H1 (cell line): ENCODE results near the gene ARMH3. TPM values are rescaled to one million over a fixed set of nuclear protein-coding genes. Genes with fewer than 3 reads are reported as not detected.

Experiments
- CTCF ChIA-PET: fragments of 300-600 bp; sonication (Branson Sonifier 250); formaldehyde crosslinking; loops from one replicate; lab custom pipeline; 2021; ENCODE audit not compliant: partially characterized antibody; lab: Charles Lee
- POLR2A ChIA-PET: fragments of 300-600 bp; sonication (Branson Sonifier 250); formaldehyde crosslinking; loops from one replicate; lab custom pipeline; 2021; ENCODE audit warnings: inconsistent platforms; ENCODE audit not compliant: partially characterized antibody; lab: Charles Lee
- DNase-seq, 2 experiments: peaks; one replicate each; pipeline versions ENCODE4 v3.0.0 to v3.0.0-alpha.2; 2010 to 2022; ENCODE audit warnings: low spot score in 2 of 2, low read depth in 1 of 2, mixed read lengths in 1 of 2
- FAIRE-seq: peaks from 2 replicates; lab custom pipeline; 2011; peaks lifted over from hg19 to GRCh38; lab: Jason Lieb, UNC
- H2AFZ ChIP-seq: 2 replicates; pipeline ENCODE4 v1.8.1; 2012; ENCODE audit warnings: low read length, inconsistent platforms
- H2AK5ac ChIP-seq: 2 replicates; pipeline ENCODE4 v1.6.1; 2013; ENCODE audit warnings: low read depth, low read length
- H2BK120ac ChIP-seq: replicated peaks from 2 replicates; pipeline ENCODE3; 2013; ENCODE audit warnings: low read depth, low read length, inconsistent platforms
- H2BK12ac ChIP-seq: 2 replicates; pipeline ENCODE4 v1.6.1; 2013; ENCODE audit warnings: low read depth, low read length
- H2BK15ac ChIP-seq: 2 replicates; pipeline ENCODE4 v1.6.1; 2013; ENCODE audit warnings: low read length
- H2BK20ac ChIP-seq: 2 replicates; pipeline ENCODE4 v1.6.1; 2013; ENCODE audit warnings: low read length
- H2BK5ac ChIP-seq: 2 replicates; pipeline ENCODE4 v1.6.1; 2013; ENCODE audit warnings: low read depth, low read length
- H3K14ac ChIP-seq: 2 replicates; pipeline ENCODE4 v1.6.1; 2013; ENCODE audit warnings: inconsistent platforms; ENCODE audit not compliant: insufficient read length
- H3K18ac ChIP-seq: 2 replicates; pipeline ENCODE4 v1.6.1; 2013; ENCODE audit warnings: low read length; ENCODE audit errors: extremely low read depth
- H3K23ac ChIP-seq: 2 replicates; pipeline ENCODE4 v1.6.1; 2013; ENCODE audit warnings: inconsistent platforms; ENCODE audit not compliant: insufficient read length
- H3K23me2 ChIP-seq: 2 replicates; pipeline ENCODE4 v1.6.1; 2013; ENCODE audit warnings: low read depth, low read length
- H3K27ac ChIP-seq: 2 replicates; pipeline ENCODE4 v1.6.1; 2011; ENCODE audit warnings: low read depth, low read length, inconsistent platforms
- H3K27me3 ChIP-seq, 4 experiments: replicated peaks in 1 of 4; 1 replicate in 1 of 4; 2 replicates in 3 of 4; pipeline versions ENCODE4 v1.6.1 to v1.8.1; 2011 to 2013; ENCODE audit warnings: low read length in 3 of 4, mild to moderate bottlenecking in 3 of 4, inconsistent platforms in 2 of 4, mixed read lengths in 2 of 4, moderate library complexity in 1 of 4; ENCODE audit not compliant: control insufficient read depth in 3 of 4, insufficient read depth in 3 of 4; ENCODE audit errors: extremely low read depth in 1 of 4
- H3K36me3 ChIP-seq, 4 experiments: 2 replicates each; pipeline versions ENCODE4 v1.6.1 to v1.8.1; 2011 to 2013; ENCODE audit warnings: mild to moderate bottlenecking in 4 of 4, low read length in 3 of 4, moderate library complexity in 2 of 4, control low read depth in 1 of 4, inconsistent platforms in 1 of 4; ENCODE audit not compliant: insufficient read depth in 4 of 4, control insufficient read depth in 2 of 4
- H3K4ac ChIP-seq: replicated peaks from 2 replicates; pipeline ENCODE3; 2013; ENCODE audit warnings: low read length, low read depth, mixed read lengths, inconsistent platforms; ENCODE audit not compliant: insufficient read length
- H3K4me1 ChIP-seq, 4 experiments: replicated peaks in 1 of 4; 1 replicate in 1 of 4; 2 replicates in 3 of 4; pipeline versions ENCODE4 v1.6.1 to v1.8.1; 2011 to 2013; ENCODE audit warnings: low read length in 3 of 4, inconsistent platforms in 2 of 4, mixed read lengths in 1 of 4; ENCODE audit not compliant: insufficient read depth in 4 of 4, control insufficient read depth in 3 of 4
- H3K4me2 ChIP-seq, 2 experiments: 2 replicates each; pipeline versions ENCODE4 v1.6.1 to v1.8.1; 2011 to 2013; ENCODE audit warnings: low read depth in 2 of 2, low read length in 2 of 2, control low read depth in 1 of 2, inconsistent platforms in 1 of 2, mild to moderate bottlenecking in 1 of 2; ENCODE audit not compliant: insufficient read depth in 1 of 2
- H3K4me3 ChIP-seq, 4 experiments: fragments of 200-600, 300-600 bp in 1 of 4; sonication (generic), shearing (Covaris generic), sonication (Bioruptor Twin) in 1 of 4; 2 replicates each; pipeline versions ENCODE4 v1.5.1 to v1.8.1; 2011 to 2016; ENCODE audit warnings: low read length in 4 of 4, low read depth in 3 of 4, control low read depth in 2 of 4, inconsistent platforms in 2 of 4, mild to moderate bottlenecking in 2 of 4, mixed read lengths in 1 of 4, moderate library complexity in 1 of 4; ENCODE audit not compliant: insufficient read depth in 2 of 4; ENCODE audit errors: extremely low read depth in 1 of 4
- H3K56ac ChIP-seq: replicated peaks from 2 replicates; pipeline ENCODE3; 2013; ENCODE audit warnings: low read depth, mild to moderate bottlenecking, mixed read lengths, low read length, inconsistent platforms; ENCODE audit not compliant: insufficient read length
- H3K79me1 ChIP-seq: 2 replicates; pipeline ENCODE4 v1.6.1; 2013; ENCODE audit warnings: low read depth, low read length, control low read depth
- H3K79me2 ChIP-seq, 2 experiments: 2 replicates each; pipeline versions ENCODE4 v1.6.1 to v1.8.1; 2012 to 2013; ENCODE audit warnings: low read length in 2 of 2, mild to moderate bottlenecking in 2 of 2, inconsistent platforms in 1 of 2; ENCODE audit not compliant: insufficient read depth in 2 of 2, control insufficient read depth in 1 of 2
- H3K9ac ChIP-seq, 4 experiments: replicated peaks in 1 of 4; 1 replicate in 1 of 4; 2 replicates in 3 of 4; pipeline versions ENCODE4 v1.6.1 to v1.8.1; 2011 to 2013; ENCODE audit warnings: low read depth in 3 of 4, low read length in 3 of 4, control low read depth in 2 of 4, mild to moderate bottlenecking in 2 of 4, moderate library complexity in 2 of 4, inconsistent platforms in 1 of 4; ENCODE audit errors: extremely low read depth in 1 of 4
- H3K9me3 ChIP-seq, 2 experiments: 2 replicates each; pipeline versions ENCODE4 v1.6.1 to v1.8.1; 2012 to 2013; ENCODE audit warnings: mild to moderate bottlenecking in 2 of 2, moderate library complexity in 2 of 2, control low read depth in 1 of 2, inconsistent platforms in 1 of 2, low read depth in 1 of 2, low read length in 1 of 2, mixed read lengths in 1 of 2; ENCODE audit not compliant: insufficient read depth in 2 of 2
- H4K20me1 ChIP-seq, 2 experiments: replicated peaks in 1 of 2; 2 replicates each; pipeline versions ENCODE3 to v1.8.1; 2011 to 2013; ENCODE audit warnings: inconsistent platforms in 2 of 2, low read length in 2 of 2, mild to moderate bottlenecking in 1 of 2; ENCODE audit not compliant: insufficient read depth in 2 of 2, control insufficient read depth in 1 of 2
- H4K5ac ChIP-seq: 2 replicates; pipeline ENCODE4 v1.6.1; 2013; ENCODE audit warnings: low read length, low read depth, mixed read lengths, inconsistent platforms; ENCODE audit not compliant: insufficient read length
- H4K8ac ChIP-seq: 2 replicates; pipeline ENCODE4 v1.8.0; 2013; ENCODE audit warnings: mild to moderate bottlenecking, moderate library complexity, low read length, inconsistent platforms; ENCODE audit not compliant: insufficient read depth; ENCODE audit errors: extremely low read depth
- H4K91ac ChIP-seq: replicated peaks from 2 replicates; pipeline ENCODE3; 2013; ENCODE audit warnings: low read length, mixed read lengths, inconsistent platforms; ENCODE audit not compliant: insufficient read length
- BACH1 ChIP-seq: IDR thresholded peaks from 2 replicates; pipeline ENCODE4 v1.6.1; 2012; ENCODE audit warnings: low read length, improper control_type of control experiment
- CBX5 ChIP-seq: fragments of 300-800, 300-1000 bp; sonication (generic); IDR thresholded peaks from 2 replicates; pipeline ENCODE4 v1.7.1; 2016; ENCODE audit warnings: antibody characterized with exemption, low read length, low read depth
- CTBP2 ChIP-seq: IDR thresholded peaks from 2 replicates; pipeline ENCODE4 v1.7.0; 2011; ENCODE audit warnings: borderline replicate concordance, mild to moderate bottlenecking, moderate library complexity, mixed read lengths, low read length; ENCODE audit not compliant: insufficient read depth, insufficient read length
- EP300 ChIP-seq, 2 experiments: IDR thresholded peaks; 1 replicate in 1 of 2; 2 replicates in 1 of 2; pipeline ENCODE4 v1.6.1; 2011 to 2012; ENCODE audit warnings: low read depth in 2 of 2, low read length in 2 of 2, mild to moderate bottlenecking in 2 of 2, borderline replicate concordance in 1 of 2, inconsistent platforms in 1 of 2, moderate library complexity in 1 of 2
- HDAC2 ChIP-seq, 2 experiments: fragments of 300-600 bp in 1 of 2; sonication (generic) in 1 of 2; IDR thresholded peaks; 2 replicates each; pipeline ENCODE4 v1.6.1; 2011 to 2012; ENCODE audit warnings: low read depth in 2 of 2, low read length in 2 of 2, mild to moderate bottlenecking in 2 of 2, moderate library complexity in 2 of 2, borderline replicate concordance in 1 of 2, inconsistent platforms in 1 of 2
- HDAC6 ChIP-seq: IDR thresholded peaks from one replicate; pipeline ENCODE4 v1.7.1; 2012; ENCODE audit warnings: low read depth, mild to moderate bottlenecking, inconsistent platforms, low read length, moderate library complexity
- KDM1A ChIP-seq: fragments of 200-600, 300-600 bp; sonication (generic); IDR thresholded peaks from 2 replicates; pipeline ENCODE4 v1.7.1; 2016; ENCODE audit warnings: mild to moderate bottlenecking, low read length, borderline replicate concordance
- KDM5A ChIP-seq: fragments of 200-600 bp; IDR thresholded peaks from 2 replicates; pipeline ENCODE4 v1.7.1; 2012; ENCODE audit warnings: mild to moderate bottlenecking, low read length, inconsistent platforms, mixed read lengths
- POLR2A ChIP-seq, 2 experiments: IDR thresholded peaks; 1 replicate in 1 of 2; 2 replicates in 1 of 2; pipeline ENCODE4 v1.6.1; 2011; ENCODE audit warnings: low read depth in 2 of 2, low read length in 2 of 2, mild to moderate bottlenecking in 2 of 2; ENCODE audit errors: control extremely low read depth in 1 of 2
- SP2 ChIP-seq: IDR thresholded peaks from 2 replicates; pipeline ENCODE4 v1.6.1; 2012; ENCODE audit warnings: mild to moderate bottlenecking, low read length, inconsistent platforms
- SUZ12 ChIP-seq: fragments of 200-600 bp; sonication (generic); IDR thresholded peaks from 2 replicates; pipeline ENCODE4 v1.6.1; 2012; ENCODE audit warnings: mild to moderate bottlenecking, inconsistent platforms, low read length, moderate library complexity, mixed read lengths
- TEAD4 ChIP-seq: IDR thresholded peaks from 2 replicates; pipeline ENCODE4 v1.6.1; 2012; ENCODE audit warnings: low read depth, low read length, inconsistent platforms, mixed read lengths
- WGBS, 2 experiments: shearing (Covaris generic) in 1 of 2; methylation state at CpG; one replicate each; pipeline versions ENCODE4 v1.1.6 to v1.1.7; 2013 to 2015; ENCODE audit warnings: low lambda C conversion rate in 2 of 2, mixed read lengths in 2 of 2, inconsistent platforms in 1 of 2, low coverage in 1 of 2, missing lambda C conversion rate in 1 of 2; ENCODE audit not compliant: insufficient replicate concordance in 2 of 2, insufficient coverage in 1 of 2, insufficient read length in 1 of 2; ENCODE audit errors: extremely low coverage in 1 of 2, missing lambda C conversion rate in 1 of 2; 5-methylcytosine and 5-hydroxymethylcytosine counted together
- polyA plus RNA-seq, 7 experiments: library from polyadenylated mRNA; depleted of rRNA in 3 of 7; stranded (reverse) in 5 of 7; unstranded in 2 of 7; fragments of >200 nt in 5 of 7; fragments of 200-250 nt in 2 of 7; gene quantifications; 1 replicate in 5 of 7; 2 replicates in 1 of 7; 4 replicates in 1 of 7; pipeline versions ENCODE4 v1.2.1 to v1.2.3, GENCODE V29; 2011 to 2013; ENCODE audit warnings: missing spikeins in 2 of 7, mixed read lengths in 2 of 7
- total RNA-seq: library from RNA; stranded (reverse); fragmentation: NEBNext Ultra II Directional; extraction: Animal tissue kit (Norgen Biotek cat#: 25700); gene quantifications from 2 replicates; pipeline ENCODE4 v1.2.1, GENCODE V29; 2021

ARMH3 gene
- total and polyA plus RNA-seq, 2 of the 8 experiments (the other 6 are each of a cell fraction or from before 2014, with no cell fraction given) = 11.6 to 18.3 TPM

DNA sequence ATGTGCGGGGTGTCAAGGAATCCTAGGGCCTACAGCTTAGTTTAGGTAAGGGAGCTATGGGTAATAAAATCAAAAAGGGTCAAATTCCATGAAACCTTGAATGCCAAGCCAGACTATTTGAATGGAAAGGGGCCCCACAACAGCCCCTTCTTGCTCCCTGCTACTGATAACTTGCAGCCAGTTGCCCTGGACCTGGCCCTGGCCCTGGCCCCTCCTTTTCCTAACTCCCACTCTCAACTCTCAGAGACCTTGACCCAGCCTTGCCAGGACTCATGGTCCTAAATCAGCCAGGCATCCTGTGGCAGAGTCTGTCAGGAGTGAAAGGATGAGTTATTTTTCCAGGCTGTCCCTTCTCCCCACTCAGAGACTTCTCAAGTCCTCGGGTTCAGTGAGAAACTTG is 218.2 kb downstream of the ARMH3 start:
- Histone ChIP-seq H2BK12ac (no peak overlapping the region), H3K27me3 (peaks cover 3 to 15% (median 14%) of the 10 kb centered on the region in 4 experiments), H2AK5ac (no peak overlapping the region), H3K23ac (no peak overlapping the region), H4K8ac (no peak overlapping the region), H4K20me1 (peaks cover 10 to 21% of the 10 kb centered on the region in 2 experiments), H3K4me2 (no peak overlapping the region), H2BK120ac (no peak overlapping the region), H3K27ac (no peak overlapping the region), H3K56ac (no peak overlapping the region), H2BK5ac (no peak overlapping the region), H4K5ac (no peak overlapping the region), H3K18ac (no peak overlapping the region), H3K14ac (no peak overlapping the region), H3K79me1 (peaks cover 2% of the 10 kb centered on the region; the same call in 1 of the 2 replicates), H3K9ac (no peak overlapping the region), H2AFZ (no peak overlapping the region), H3K4me3 (no peak overlapping the region), H3K9me3 (no peaks in the 10 kb centered on the region), H2BK15ac (no peak overlapping the region), H3K23me2 (peaks cover 10% of the 10 kb centered on the region; the same call in 1 of the 2 replicates), H3K4ac (no peak overlapping the region), H4K91ac (no peak overlapping the region), H3K4me1 (peaks cover 0 to 19% (median 11%) of the 10 kb centered on the region in 4 experiments; a peak in 6 of 7 replicates), H2BK20ac (no peak overlapping the region), H3K79me2 (no peaks in the 10 kb centered on the region), H3K36me3 (no peaks in the 10 kb centered on the region)
- 90% methylated on average over 2 of the region's 2 CpGs; no CpG with 5 or more reads in 1 of the 2 experiments for WGBS, 2 experiments
- POLR2A ChIA-PET = interaction anchor here (1.3 to 3.2 kb wide), 4 partner anchors 12 to 277 kb away, joined by 3 to 16 read pairs (median 4); partner anchors contain the start of gene OGA
- CTCF ChIA-PET = interaction anchor here (0.5 to 4.0 kb wide), 11 partner anchors 18 to 241 kb away, joined by 3 to 46 read pairs (median 4); partner anchors contain the start of gene OGA
- no peak for DNase-seq
- no peak for FAIRE-seq
- TF ChIP-seq TEAD4 (no peak), CTBP2 (no peak), HDAC2 (IDR thresholded peaks at IDR 0.05; ENCODE audit: borderline replicate concordance in 1 of 2, low read depth in 2 of 2, low read length in 2 of 2) (no peak), BACH1 (no peak), KDM5A (no peak), CBX5 (no peak), HDAC6 (no peak), SP2 (no peak), POLR2A (IDR thresholded peaks at IDR 0.05; ENCODE audit: control extremely low read depth in 1 of 2, low read depth in 2 of 2, low read length in 2 of 2) (no peak), SUZ12 (no peak), EP300 (IDR thresholded peaks at IDR 0.05; ENCODE audit: borderline replicate concordance in 1 of 2, low read depth in 2 of 2, low read length in 2 of 2) (no peak), KDM1A (no peak)
